UCSD-AML1 (cell line): ENCODE measurements around the gene NUP153.
A peak's percentile ranks its signal among the peaks of the same experiment; 100 is the strongest.
"Not testable (repeated sequence)": the region's sequence is repeated elsewhere in the genome, so short reads cannot be mapped to it uniquely, and the experiment has no call there.

Source experiments
- DNase-seq: peaks from one replicate; lab custom pipeline; 2025; ENCODE audit not compliant: unreplicated experiment; lab: John Stamatoyannopoulos, UW

Gene NUP153

GRCh38 chr6:17706580-17707370, at the start of gene NUP153:
NUP153 (minus strand) TSS chr6:17706925; CDS start chr6:17706387, 538 bp downstream.
- DNase-seq: peak; percentile 99

DNA sequence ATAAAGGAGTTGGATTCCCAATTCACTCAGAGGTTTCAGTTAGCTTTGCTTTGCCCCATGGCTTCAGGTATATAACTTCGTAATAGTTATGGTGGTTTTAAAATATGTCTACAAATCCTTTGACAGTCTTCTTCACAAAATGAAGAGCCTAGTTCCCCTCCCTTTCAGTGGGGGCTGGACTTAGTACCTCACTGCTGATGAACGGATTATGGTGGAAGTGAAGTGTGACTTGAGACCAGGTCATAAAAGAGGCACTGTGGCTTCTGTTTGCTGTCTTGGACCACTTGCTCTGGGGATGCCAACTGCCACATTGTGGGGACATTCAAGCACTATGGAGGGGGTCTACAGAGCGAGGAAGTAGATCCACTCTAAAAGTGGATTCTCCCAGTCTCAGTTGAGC, 47.5 kb upstream of the NUP153 start:
- no peak for DNase-seq

DNA sequence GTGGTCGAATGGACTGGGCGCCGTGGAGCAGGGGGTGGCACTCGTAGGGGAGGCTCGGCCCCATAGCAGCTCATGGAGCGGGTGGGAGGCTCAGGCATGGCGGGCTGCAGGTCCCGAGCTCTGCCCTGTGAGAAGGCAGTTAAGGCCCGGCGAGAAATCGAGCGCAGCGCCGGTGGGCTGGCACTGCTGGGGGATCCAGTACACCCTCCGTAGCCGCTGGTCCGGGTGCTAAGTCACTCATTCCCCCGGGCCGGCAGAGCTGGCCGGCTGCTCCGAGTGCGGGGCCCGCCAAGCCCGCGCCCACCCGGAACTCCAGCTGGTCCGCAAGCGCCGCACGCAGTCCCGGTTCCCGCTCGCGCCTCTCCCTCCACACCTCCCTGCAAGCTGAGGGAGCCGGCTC, 38.6 kb upstream of the NUP153 start:
- not testable (repeated sequence) for DNase-seq

DNA sequence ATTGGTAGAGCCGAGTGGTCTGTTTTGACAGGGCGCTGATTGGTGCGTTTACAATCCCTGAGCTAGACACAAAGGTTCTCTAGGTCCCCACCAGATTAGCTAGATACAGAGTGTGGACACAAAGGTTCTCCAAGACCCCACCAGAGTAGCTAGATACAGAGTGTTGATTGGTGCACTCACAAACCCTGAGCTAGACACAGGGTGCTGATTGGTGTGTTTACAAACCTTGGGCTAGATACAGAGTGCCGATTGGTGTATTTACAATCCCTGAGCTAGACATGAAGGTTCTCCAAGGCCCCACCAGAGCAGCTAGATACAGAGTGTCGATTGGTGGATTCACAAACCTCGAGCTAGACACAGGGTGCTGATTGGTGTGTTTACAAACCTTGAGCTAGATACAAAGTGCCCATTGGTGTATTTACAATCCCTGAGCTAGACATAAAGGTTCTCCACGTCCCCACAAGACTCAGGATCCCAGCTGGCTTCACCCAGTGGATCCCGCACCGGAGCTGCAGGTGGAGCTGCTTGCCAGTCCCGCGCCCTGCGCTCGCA, 38.1 kb upstream of the NUP153 start:
- not testable (repeated sequence) for DNase-seq

DNA sequence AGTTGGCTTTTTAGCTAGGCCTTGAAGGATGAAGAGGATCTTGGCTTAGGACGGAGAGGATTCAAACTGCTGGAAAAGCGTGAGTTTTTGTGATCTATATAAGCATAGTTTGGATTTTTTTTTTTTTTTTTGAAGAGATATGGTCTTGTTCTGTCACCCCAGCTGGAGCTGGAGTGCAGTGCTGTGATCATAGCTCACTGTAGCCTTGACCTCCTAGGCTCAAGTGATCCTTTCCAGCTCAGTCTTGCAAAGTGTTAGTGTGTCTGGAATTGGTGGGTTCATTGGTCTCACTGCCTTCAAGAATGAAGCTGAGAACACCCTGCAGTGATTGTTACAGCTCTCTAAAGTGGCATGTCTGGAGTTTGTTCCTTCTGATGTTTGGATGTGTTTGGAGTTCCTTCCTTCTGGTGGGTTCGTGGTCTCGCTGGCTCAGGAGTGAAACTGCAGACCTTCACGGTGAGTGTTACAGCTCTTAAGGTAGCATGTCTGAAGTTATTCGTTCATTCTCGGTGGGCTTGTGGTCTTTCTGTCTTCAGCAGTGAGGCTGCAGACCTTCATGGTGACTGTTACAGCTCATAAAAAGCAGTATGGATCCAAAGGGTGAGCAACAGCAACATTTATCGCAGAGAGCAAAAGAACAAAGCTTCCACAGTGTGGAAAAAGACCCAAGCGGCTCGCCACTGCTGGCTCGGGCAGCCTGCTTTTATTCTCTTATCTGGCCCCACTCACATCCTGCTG, 37.5 kb upstream of the NUP153 start:
- DNase-seq: no peak

- DNase-seq: peak; percentile 21
These were observed 34.8 kb upstream of the NUP153 start for GRCh38 chr6:17741507-17741906.

DNA sequence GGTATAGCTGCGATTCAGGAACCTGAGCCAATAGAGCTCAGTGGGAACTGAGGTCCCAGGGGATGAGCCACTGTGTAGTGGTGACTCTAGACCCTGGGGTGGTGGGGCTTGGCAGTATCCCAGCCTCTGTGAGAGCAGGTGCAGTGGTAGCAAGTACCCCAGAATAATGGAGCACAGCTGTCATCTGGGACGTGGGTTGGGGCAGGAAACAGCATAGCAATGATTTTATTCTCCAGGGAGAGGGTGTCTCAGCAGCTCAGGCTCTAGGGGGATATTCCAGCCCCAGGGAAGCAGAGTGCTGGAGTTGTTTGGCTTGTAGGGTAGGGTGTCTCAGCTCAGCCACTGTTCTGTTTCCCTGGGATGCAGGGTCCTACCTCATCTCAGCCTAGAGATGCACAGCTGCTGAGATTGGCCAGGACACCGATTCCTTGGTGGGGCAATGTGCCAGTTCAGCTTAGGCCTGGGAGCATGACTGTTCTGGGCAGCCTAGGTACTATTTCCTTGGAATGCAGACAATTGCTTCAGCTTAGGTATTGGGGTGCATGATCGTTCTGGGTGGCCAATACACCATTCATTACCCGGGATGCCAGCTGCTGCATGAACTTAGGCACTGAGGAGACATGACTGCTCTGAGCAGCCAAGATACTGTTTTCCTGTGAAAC, 34.0 kb upstream of the NUP153 start:
- no peak for DNase-seq

DNA sequence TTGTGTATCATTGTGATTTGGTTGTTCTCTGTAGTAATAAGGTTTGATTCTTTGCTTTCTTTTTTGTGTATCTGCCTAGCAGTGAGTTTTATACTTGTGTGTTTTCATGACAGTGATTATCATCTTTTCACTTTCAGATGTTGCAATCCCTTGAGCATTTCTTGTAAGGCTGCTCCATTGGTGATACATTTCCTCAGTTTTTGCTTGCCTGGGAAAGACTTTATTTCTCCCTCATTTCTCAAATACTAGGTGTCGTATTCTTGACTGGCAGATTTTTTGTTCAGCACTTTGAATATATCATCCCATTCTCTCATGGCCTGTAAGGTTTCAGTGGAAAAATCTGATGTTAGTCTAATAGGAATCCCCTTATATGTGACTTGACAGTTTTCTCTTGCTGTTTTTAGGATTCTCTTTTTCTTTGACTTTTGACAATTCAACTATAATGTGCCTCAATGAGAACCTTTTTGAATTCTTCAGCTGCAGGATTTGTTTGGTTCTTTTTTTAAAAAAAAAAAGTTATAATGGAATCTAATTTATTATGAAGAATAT, 31.1 kb upstream of the NUP153 start:
- no peak for DNase-seq

DNA sequence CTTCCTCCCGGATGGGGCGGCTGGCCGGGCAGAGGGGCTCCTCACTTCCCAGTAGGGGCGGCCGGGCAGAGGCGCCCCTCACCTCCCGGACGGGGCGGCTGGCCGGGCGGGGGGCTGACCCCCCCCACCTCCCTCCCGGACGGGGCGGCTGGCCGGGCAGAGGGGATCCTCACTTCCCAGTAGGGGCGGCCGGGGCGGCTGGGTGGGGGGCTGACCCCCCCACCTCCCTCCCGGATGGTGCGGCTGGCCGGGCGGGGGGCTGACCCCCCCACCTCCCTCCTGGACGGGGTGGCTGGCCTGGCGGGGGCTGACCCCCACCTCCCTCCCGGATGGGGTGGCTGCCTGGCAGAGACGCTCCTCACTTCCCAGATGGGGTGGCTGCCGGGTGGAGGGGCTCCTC, 28.6 kb upstream of the NUP153 start:
- not testable (repeated sequence) for DNase-seq

DNA sequence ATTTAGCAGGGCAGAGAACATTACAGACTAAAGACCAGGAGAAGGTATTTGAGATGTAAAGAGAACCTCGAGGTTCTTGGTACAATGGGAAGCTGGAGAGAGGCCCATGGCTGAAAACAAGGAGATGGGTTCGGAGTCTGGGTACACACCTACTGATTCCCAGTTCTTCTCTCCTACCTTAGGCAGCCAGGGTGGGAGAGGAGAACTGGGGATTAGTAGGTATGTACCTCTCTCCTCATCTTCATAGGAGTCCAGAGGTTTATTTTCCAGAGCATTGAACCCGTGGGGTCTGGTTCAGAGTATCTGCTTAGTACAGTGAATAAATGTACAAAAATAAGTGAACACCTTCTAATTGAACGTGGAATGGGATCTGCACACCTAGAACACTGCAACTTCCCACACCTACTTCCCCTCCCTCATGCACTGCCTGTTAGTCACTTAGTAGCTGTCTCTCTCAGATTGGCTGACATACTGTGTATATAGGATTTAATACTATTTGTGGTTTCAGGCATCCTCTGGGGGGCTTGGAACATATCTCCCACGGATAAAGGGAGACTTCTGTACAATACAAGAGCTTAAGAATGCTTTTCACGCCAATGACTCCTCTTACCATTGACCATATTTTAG, 23.5 kb upstream of the NUP153 start:
- DNase-seq: no peak

DNA sequence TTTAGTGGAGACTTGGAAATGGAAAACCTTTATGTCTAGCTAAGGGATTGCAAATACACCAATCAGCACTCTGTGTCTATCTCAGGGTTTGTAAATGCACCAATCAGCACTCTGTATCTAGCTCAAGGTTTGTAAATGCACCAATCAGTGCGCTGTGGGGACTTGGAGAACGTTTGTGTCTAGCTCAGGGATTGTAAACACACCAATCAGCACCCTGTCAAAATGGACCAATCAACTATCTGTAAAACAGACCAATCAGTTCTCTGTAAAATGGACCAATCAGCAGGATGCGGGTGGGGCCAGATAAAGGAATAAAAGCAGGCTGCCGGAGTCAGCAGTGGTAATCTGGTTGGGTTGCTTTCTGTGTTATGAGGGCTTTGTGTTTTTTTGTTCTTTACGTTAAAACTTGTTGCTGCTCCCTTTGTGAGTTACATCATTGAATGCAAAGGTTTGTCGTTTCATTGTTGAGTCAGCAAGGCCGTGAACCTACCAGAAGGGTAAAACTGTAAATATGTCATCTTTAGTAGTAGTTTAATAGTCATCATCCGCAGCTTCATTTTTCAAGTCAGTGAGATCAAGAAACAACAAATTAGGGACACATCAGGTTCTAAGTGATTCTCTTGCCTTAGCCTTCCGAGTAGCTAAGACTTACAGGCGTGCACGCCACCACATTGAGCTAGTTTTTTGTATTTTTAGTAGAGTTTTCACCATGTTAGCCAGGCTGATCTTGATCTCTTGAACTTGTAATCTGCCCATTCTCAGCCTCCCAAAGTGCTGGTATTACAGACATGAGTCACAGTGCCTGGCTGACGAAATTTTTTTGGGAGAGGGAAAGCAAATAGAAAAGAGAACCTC, 22.7 kb upstream of the NUP153 start:
- DNase-seq: no peak

DNA sequence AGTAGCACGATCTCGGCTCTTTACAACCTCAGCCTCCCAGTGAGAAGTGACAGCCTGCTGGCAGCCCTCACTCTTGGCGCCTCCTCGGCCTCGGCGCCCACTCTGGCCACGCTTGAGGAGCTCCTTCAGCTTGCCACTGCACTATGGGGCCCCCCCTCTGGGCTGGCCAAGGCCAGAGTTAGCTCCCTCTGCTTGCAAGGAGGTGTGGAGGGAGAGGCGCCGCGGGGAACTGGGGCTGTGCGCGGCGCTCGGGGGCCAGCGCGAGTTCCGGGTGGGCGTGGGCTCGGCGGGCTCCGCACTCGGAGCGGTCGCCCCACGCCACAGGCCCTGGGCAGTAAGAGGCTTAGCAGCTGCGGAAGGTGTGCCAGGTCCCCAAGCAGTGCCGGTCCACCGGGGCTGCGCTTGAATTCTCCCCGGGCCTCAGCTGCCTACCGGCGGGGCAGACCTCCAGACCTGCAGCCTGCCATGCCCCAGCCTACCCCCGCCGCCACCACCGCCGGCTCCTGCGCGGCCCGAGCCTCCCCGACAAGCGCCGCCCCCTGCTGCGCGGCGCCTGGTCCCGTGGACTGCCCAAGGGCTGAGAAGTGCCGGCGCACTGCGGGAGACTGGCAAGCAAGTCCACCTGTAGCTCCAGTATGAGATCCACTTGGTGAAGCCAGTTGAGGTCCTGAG, 22.0 kb upstream of the NUP153 start:
- no peak for DNase-seq

DNA sequence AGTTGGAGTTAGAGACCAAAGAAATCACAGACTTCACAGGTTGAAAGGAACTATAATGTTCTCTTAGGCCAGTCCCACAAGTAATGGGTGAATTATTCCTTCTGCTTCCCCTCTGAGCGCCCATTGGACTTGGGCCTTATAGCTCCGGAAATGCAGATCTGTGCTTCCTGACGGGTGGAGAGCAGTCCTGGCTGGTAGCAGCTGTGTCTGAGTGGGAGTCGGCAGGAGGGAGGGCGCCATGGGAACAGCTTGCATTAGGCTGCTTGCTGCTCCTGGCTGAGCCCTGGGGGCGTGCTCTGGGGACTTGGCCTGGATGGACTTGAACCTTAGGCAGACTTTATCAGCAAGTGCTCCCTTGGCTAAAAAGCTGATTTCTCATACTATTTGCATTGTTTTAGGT, 18.4 kb upstream of the NUP153 start:
- peak; percentile 70 for DNase-seq

GRCh38 chr6:17724341-17724740, 17.6 kb upstream of the NUP153 start:
- no peak for DNase-seq

GRCh38 chr6:17721671-17722070, 14.9 kb upstream of the NUP153 start:
- DNase-seq: no peak

- DNase-seq: no peak
These were observed 12.8 kb upstream of the NUP153 start for GRCh38 chr6:17719323-17720041.

DNA sequence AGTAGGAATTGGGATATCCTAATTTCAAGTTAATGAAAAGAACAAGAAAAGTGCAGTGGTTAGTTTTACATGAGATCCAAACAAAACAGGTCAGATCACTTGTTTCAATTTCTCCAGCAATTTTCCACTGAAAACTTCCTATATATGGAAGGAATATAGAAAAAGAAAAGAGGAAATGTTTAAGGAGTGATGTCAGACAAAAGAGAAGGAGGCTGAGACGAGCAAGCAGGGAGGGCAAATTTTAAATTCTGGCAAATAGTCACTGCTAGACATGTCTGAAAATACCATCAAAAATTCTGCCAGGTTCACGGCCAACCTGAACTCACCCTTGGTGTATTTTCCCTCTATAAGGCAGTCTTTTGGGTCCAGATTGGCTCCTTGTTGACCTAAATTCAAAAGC, 9.5 kb upstream of the NUP153 start:
- no peak for DNase-seq
